K562 (cell line): ENCODE data around the gene BOLA1. TPM values are rescaled to one million over a fixed set of nuclear protein-coding genes. Genes with fewer than 3 reads are reported as not detected.

Experiments used
- ATAC-seq: fragments of 200-7000 bp; cut with Tn5 transposase; 3 replicates; pipeline ENCODE4 v1.9.1; 2020; ENCODE audit warnings: moderate library complexity
- BruUV-seq: library from RNA; stranded (reverse); fragments of 400-500 nt; replicated peaks from 2 replicates; lab custom pipeline; 2021; lab: Mats Ljungman, UMichigan
- CTCF ChIA-PET: fragments of 300-600 bp; formaldehyde crosslinking; extraction: SDS; loops from one replicate; lab custom pipeline; 2021; ENCODE audit warnings: low intra/inter-chr PET ratio; lab: Yijun Ruan, JAX
- POLR2A ChIA-PET: fragments of 300-600, 350-650 bp; sonication (Branson Sonifier 250); formaldehyde crosslinking; extraction: SDS; loops from one replicate; lab custom pipeline; 2021; ENCODE audit warnings: antibody characterized with exemption, inconsistent platforms; lab: Yijun Ruan, JAX
- DNase-seq, 4 experiments: peaks; one replicate each; pipeline versions ENCODE4 v3.0.0 to v3.0.0-alpha.2; 2011 to 2018; ENCODE audit warnings: low spot score in 3 of 4, mixed read lengths in 3 of 4; ENCODE audit errors: extremely low read depth in 1 of 4
- FAIRE-seq: peaks from 2 replicates; lab custom pipeline; 2011; peaks lifted over from hg19 to GRCh38; lab: Jason Lieb, UNC
- H2AFZ ChIP-seq: 2 replicates; pipeline ENCODE4 v1.6.0; 2011; ENCODE audit warnings: low read depth, low read length, control low read depth, inconsistent platforms
- H3K27ac ChIP-seq: fragments of 200-600 bp; 3 replicates; pipeline ENCODE4 v1.8.0; 2011; ENCODE audit warnings: low read depth, mild to moderate bottlenecking, control low read depth, inconsistent platforms, low read length, moderate library complexity, mixed read lengths; ENCODE audit errors: extremely low read depth
- H3K27me3 ChIP-seq, 2 experiments: fragments of 300-600 bp in 1 of 2; 2 replicates in 1 of 2; 3 replicates in 1 of 2; pipeline versions ENCODE4 v1.6.0 to v1.8.0; 2011; ENCODE audit warnings: inconsistent platforms in 2 of 2, low read length in 2 of 2, mild to moderate bottlenecking in 1 of 2, mixed read lengths in 1 of 2, moderate library complexity in 1 of 2; ENCODE audit not compliant: control insufficient read depth in 2 of 2, insufficient read depth in 2 of 2
- H3K36me3 ChIP-seq: fragments of 300-600 bp; 3 replicates; pipeline ENCODE4 v1.8.0; 2011; ENCODE audit warnings: mild to moderate bottlenecking, low read length, inconsistent platforms; ENCODE audit not compliant: control insufficient read depth, insufficient read depth
- H3K4me1 ChIP-seq, 2 experiments: fragments of 200-600 bp in 1 of 2; replicated peaks in 1 of 2; 2 replicates in 1 of 2; 3 replicates in 1 of 2; pipeline versions ENCODE4 v1.5.1 to v1.8.0; 2011; ENCODE audit warnings: inconsistent platforms in 2 of 2, low read length in 2 of 2, mild to moderate bottlenecking in 1 of 2, mixed read lengths in 1 of 2, moderate library complexity in 1 of 2; ENCODE audit not compliant: control insufficient read depth in 2 of 2, insufficient read depth in 2 of 2
- H3K4me2 ChIP-seq: 2 replicates; pipeline ENCODE4 v1.6.1; 2011; ENCODE audit warnings: low read length, control low read depth, inconsistent platforms, mixed read lengths; ENCODE audit not compliant: insufficient read depth
- H3K4me3 ChIP-seq: fragments of 200-600 bp; sonication (generic), shearing (Covaris generic); 2 replicates; pipeline ENCODE4 v1.5.1; 2016; ENCODE audit warnings: control low read depth, inconsistent platforms
- H3K79me2 ChIP-seq: fragments of 200-600 bp; 3 replicates; pipeline ENCODE4 v1.8.0; 2011; ENCODE audit warnings: low read length, inconsistent platforms; ENCODE audit not compliant: control insufficient read depth, insufficient read depth
- H3K9ac ChIP-seq, 2 experiments: 2 replicates each; pipeline versions ENCODE4 v1.6.0 to v1.6.1; 2011; ENCODE audit warnings: low read depth in 2 of 2, low read length in 2 of 2, control low read depth in 1 of 2, inconsistent platforms in 1 of 2, mild to moderate bottlenecking in 1 of 2, mixed read lengths in 1 of 2; ENCODE audit not compliant: insufficient read depth in 1 of 2
- H3K9me1 ChIP-seq: one replicate; pipeline ENCODE4 v1.6.0; 2011; ENCODE audit warnings: inconsistent platforms, mild to moderate bottlenecking, low read length, moderate library complexity; ENCODE audit not compliant: control insufficient read depth, insufficient read depth
- H3K9me3 ChIP-seq: replicated peaks from 2 replicates; pipeline ENCODE4 v1.5.1; 2011; ENCODE audit warnings: low read depth, low read length, inconsistent platforms; ENCODE audit not compliant: control insufficient read depth, insufficient read depth
- H4K20me1 ChIP-seq: replicated peaks from 2 replicates; pipeline ENCODE4 v1.6.1; 2011; ENCODE audit warnings: low read length, inconsistent platforms, mixed read lengths; ENCODE audit not compliant: control insufficient read depth, insufficient read depth
- CHD2 ChIP-seq: IDR thresholded peaks from 2 replicates; pipeline ENCODE4 v1.6.1; 2011; ENCODE audit warnings: low read depth, low read length
- HNRNPK ChIP-seq: fragments of 200-400 bp; formaldehyde crosslinking; IDR thresholded peaks from one replicate; pipeline ENCODE4 v1.6.1; 2018; ENCODE audit warnings: mild to moderate bottlenecking, low read depth, low read length; ENCODE audit not compliant: poor library complexity, severe bottlenecking
- KAT8 ChIP-seq: fragments of 450-650 bp; IDR thresholded peaks from 2 replicates; pipeline ENCODE4 v1.6.1; 2016; ENCODE audit warnings: low read depth, mild to moderate bottlenecking
- L3MBTL2 ChIP-seq: fragments of 450-650 bp; IDR thresholded peaks from 2 replicates; pipeline ENCODE4 v1.6.1; 2016; ENCODE audit warnings: mild to moderate bottlenecking, moderate library complexity
- MIER1 ChIP-seq: fragments of 450-650 bp; IDR thresholded peaks from 2 replicates; pipeline ENCODE4 v1.6.1; 2016; ENCODE audit warnings: antibody characterized with exemption, mild to moderate bottlenecking, low read depth
- XRCC5 ChIP-seq: fragments of 200-400 bp; formaldehyde crosslinking; IDR thresholded peaks from 2 replicates; pipeline ENCODE4 v1.6.1; 2017; ENCODE audit warnings: low read depth, mild to moderate bottlenecking, low read length
- ZKSCAN8 ChIP-seq: fragments of 200-800 bp; sonication (Bioruptor generic); IDR thresholded peaks from 2 replicates; pipeline ENCODE4 v1.6.1; 2016; ENCODE audit warnings: missing genetic modification characterization, missing compliant biosample characterization
- ZNF780A ChIP-seq: fragments of 250-450 bp; sonication (Bioruptor Pico); IDR thresholded peaks from 2 replicates; pipeline ENCODE4 v1.5.0; 2021; ENCODE audit warnings: mild to moderate bottlenecking
- WGBS: fragments of 100-300 bp; shearing (Covaris generic); methylation state at CpG from one replicate; pipeline ENCODE4 v1.1.6; 2016; ENCODE audit warnings: low coverage, mixed read lengths; ENCODE audit not compliant: insufficient coverage; ENCODE audit errors: missing lambda C conversion rate; 5-methylcytosine and 5-hydroxymethylcytosine counted together
- in situ Hi-C: fragments of 300-500 bp; cut with MboI; formaldehyde crosslinking; loops from 4 replicates; pipeline ENCODE4 v1.15.0; 2018; ENCODE audit warnings: inconsistent platforms, mixed read lengths
- intact Hi-C: fragments of 100-400 bp; cut with micrococcal nuclease; formaldehyde crosslinking; loops from 2 replicates; pipeline ENCODE4 v1.14.2; 2022
- polyA plus RNA-seq, 8 experiments: library from polyadenylated mRNA; depleted of rRNA in 4 of 8; stranded (reverse) in 5 of 8; unstranded in 3 of 8; fragments of >200 nt; fragmentation: Nextera tagmentation in 2 of 8; fragmentation: Illumina TruSeq in 1 of 8; extraction: Ambion mirVana in 2 of 8; extraction: Trizol in 1 of 8; gene quantifications; 2 replicates each; pipeline versions ENCODE4 v1.2.1 to v1.2.3, GENCODE V29; 2011 to 2014; ENCODE audit warnings: inconsistent platforms in 1 of 8, missing spikeins in 1 of 8
- total RNA-seq, 7 experiments: library from RNA; depleted of rRNA in 6 of 7; stranded (reverse); fragments of >200 nt in 6 of 7; fragmentation: Illumina TruSeq in 2 of 7; extraction: Trizol in 2 of 7; gene quantifications; 2 replicates each; pipeline versions ENCODE4 v1.2.1 to v1.2.3, GENCODE V29; 2011 to 2021; ENCODE audit warnings: low replicate concordance in 1 of 7
- TF ChIP-seq, protein P1 (sequence below): fragments of 450-650 bp; IDR thresholded peaks from 2 replicates; pipeline ENCODE4 v1.6.1; 2017; ENCODE audit warnings: antibody characterized with exemption
- TF ChIP-seq, protein P2 (sequence below): fragments of 450-650 bp; formaldehyde crosslinking; IDR thresholded peaks from 2 replicates; pipeline ENCODE4 v1.4.0; 2022; ENCODE audit warnings: missing genetic modification characterization
- TF ChIP-seq, protein P3 (sequence below): IDR thresholded peaks from 2 replicates; pipeline ENCODE4 v1.6.1; 2012; ENCODE audit warnings: low read depth, low read length, improper control_type of control experiment, borderline replicate concordance

Gene BOLA1
- total and polyA plus RNA-seq, 9 of the 15 experiments (the other 6 are each of a cell fraction or from before 2014, with no cell fraction given): 0.18 to 1.2 (median 0.40) TPM; not detected in 2

DNA sequence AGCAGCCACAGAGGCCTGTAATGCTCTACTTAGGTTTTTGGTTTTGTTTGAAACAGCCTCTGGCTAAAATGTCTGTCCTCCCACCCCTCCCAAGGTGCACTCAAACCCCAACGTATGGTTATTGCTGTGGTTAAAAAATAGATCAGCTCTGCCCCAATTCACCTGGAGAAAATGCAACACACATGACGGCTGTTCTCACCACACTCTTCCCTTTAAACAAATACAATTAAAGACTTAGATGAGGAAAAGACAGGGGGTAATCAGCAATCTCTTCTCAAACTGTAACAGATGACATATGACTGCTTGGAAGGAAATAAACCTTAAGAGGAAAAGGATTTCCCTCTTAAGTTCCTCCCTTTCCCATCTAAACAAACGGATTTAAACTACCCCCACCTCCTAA, 43.5 kb downstream of the BOLA1 start:
- TF ChIP-seq MIER1: no peak
- in situ Hi-C loops: no loop called here
- TSS peak; percentile 41 for BruUV-seq

DNA sequence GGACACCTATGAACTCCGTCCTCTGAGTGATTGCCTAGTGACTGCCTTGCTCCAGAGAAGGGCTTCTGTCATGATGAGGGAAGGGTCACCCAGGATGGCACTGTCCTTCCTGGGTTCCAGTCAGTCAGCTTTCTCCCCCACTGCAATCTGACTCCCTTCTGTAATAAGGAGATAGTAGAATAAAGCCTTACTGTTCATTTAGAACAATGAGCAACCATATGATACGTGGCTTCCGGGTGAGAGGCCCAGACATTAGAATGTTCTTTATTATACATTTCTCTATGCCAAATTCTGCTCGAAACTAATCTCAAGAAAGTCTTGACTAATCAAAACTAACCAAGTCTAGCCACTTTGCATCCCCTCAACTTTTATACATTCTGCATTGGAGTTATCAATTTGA, 45.8 kb downstream of the BOLA1 start:
- Histone ChIP-seq H2AFZ (no peak overlapping the region), H3K79me2 (no peaks in the 10 kb centered on the region), H3K4me2 (no peak overlapping the region), H3K4me1 (peaks cover 0 to under 1% of the 10 kb centered on the region in 2 experiments; a peak in 2 of 5 replicates), H3K9ac (no peak overlapping the region; a peak in 1 of 4 replicates), H3K27me3 (no peaks in the 10 kb centered on the region), H4K20me1 (no peaks in the 10 kb centered on the region), H3K9me3 (no peaks in the 10 kb centered on the region), H3K36me3 (peaks cover 47% of the 10 kb centered on the region), H3K27ac (no peak overlapping the region), H3K9me1 (no peaks in the 10 kb centered on the region), H3K4me3 (no peak overlapping the region)
- DNase-seq (no peak), ATAC-seq (no peak), FAIRE-seq (no peak)
- no TSS peak for BruUV-seq
- POLR2A ChIA-PET: interaction anchor here (0.7 kb wide), 1 partner anchor 96 kb away, joined by 3 read pairs; no protein-coding TSS in a partner anchor
- in situ Hi-C loops: no loop called here
- WGBS: 89% methylated on average over 4 of the region's 4 CpGs
- CTCF ChIA-PET: no interaction called here
- intact Hi-C loops: no loop called here
- TF ChIP-seq, protein P1, sequence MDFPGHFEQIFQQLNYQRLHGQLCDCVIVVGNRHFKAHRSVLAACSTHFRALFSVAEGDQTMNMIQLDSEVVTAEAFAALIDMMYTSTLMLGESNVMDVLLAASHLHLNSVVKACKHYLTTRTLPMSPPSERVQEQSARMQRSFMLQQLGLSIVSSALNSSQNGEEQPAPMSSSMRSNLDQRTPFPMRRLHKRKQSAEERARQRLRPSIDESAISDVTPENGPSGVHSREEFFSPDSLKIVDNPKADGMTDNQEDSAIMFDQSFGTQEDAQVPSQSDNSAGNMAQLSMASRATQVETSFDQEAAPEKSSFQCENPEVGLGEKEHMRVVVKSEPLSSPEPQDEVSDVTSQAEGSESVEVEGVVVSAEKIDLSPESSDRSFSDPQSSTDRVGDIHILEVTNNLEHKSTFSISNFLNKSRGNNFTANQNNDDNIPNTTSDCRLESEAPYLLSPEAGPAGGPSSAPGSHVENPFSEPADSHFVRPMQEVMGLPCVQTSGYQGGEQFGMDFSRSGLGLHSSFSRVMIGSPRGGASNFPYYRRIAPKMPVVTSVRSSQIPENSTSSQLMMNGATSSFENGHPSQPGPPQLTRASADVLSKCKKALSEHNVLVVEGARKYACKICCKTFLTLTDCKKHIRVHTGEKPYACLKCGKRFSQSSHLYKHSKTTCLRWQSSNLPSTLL: no peak
- TF ChIP-seq CHD2 (no peak), HNRNPK (no peak), XRCC5 (no peak), ZNF780A (CRISPR knock-in tag) (no peak), KAT8 (no peak), L3MBTL2 (no peak), ZKSCAN8 (no peak)
- TF ChIP-seq, protein P2, sequence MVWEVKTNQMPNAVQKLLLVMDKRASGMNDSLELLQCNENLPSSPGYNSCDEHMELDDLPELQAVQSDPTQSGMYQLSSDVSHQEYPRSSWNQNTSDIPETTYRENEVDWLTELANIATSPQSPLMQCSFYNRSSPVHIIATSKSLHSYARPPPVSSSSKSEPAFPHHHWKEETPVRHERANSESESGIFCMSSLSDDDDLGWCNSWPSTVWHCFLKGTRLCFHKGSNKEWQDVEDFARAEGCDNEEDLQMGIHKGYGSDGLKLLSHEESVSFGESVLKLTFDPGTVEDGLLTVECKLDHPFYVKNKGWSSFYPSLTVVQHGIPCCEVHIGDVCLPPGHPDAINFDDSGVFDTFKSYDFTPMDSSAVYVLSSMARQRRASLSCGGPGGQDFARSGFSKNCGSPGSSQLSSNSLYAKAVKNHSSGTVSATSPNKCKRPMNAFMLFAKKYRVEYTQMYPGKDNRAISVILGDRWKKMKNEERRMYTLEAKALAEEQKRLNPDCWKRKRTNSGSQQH (CRISPR knock-in tag): no peak
- TF ChIP-seq, protein P3, sequence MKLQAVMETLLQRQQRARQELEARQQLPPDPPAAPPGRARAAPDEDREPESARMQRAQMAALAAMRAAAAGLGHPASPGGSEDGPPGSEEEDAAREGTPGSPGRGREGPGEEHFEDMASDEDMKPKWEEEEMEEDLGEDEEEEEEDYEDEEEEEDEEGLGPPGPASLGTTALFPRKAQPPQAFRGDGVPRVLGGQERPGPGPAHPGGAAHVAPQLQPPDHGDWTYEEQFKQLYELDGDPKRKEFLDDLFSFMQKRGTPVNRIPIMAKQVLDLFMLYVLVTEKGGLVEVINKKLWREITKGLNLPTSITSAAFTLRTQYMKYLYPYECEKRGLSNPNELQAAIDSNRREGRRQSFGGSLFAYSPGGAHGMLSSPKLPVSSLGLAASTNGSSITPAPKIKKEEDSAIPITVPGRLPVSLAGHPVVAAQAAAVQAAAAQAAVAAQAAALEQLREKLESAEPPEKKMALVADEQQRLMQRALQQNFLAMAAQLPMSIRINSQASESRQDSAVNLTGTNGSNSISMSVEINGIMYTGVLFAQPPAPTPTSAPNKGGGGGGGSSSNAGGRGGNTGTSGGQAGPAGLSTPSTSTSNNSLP: no peak

More for the DNA sequence above, 43.5 kb downstream of the BOLA1 start:
- ATAC-seq: no peak
- Histone ChIP-seq H3K27ac (no peak overlapping the region), H2AFZ (no peak overlapping the region), H3K4me3 (no peak overlapping the region), H3K36me3 (peaks cover 30% of the 10 kb centered on the region; the same call in 2 of the 3 replicates), H4K20me1 (no peaks in the 10 kb centered on the region), H3K27me3 (no peaks in the 10 kb centered on the region), H3K79me2 (no peaks in the 10 kb centered on the region), H3K9me3 (no peaks in the 10 kb centered on the region), H3K4me1 (peaks cover 10 to 18% of the 10 kb centered on the region in 2 experiments; a peak in 4 of 5 replicates), H3K9me1 (no peaks in the 10 kb centered on the region), H3K4me2 (no peak overlapping the region), H3K9ac (no peak overlapping the region)
- WGBS: 38% methylated on average over 3 of the region's 3 CpGs
- DNase-seq: no peak
- intact Hi-C loops: no loop called here
- ChIA-PET CTCF (interaction anchor here (1.6 kb wide), 1 partner anchor 55 kb away, joined by 4 read pairs; a partner anchor contains a TSS), POLR2A (interaction anchor here (1.0 to 1.3 kb wide), 6 partner anchors 15 to 124 kb away, joined by 3 to 15 read pairs (median 3); partner anchors contain the start of gene VPS45)
- FAIRE-seq: no peak
